AG04450 (cell line): ENCODE measurements around the gene TTLL11. TPM values are rescaled to one million over a fixed set of nuclear protein-coding genes. Genes with fewer than 3 reads are reported as not detected.
"Not testable (repeated sequence)": the region's sequence is repeated elsewhere in the genome, so short reads cannot be mapped to it uniquely, and the experiment has no call there.

ENCODE experiments used
- CTCF ChIA-PET: fragments of 300-600, 350-600 bp; formaldehyde crosslinking; extraction: SDS; loops from one replicate; lab custom pipeline; 2022; ENCODE audit warnings: antibody characterized with exemption, inconsistent platforms; lab: Charles Lee
- POLR2A ChIA-PET: fragments of 350-600 bp; formaldehyde crosslinking; extraction: SDS; loops from one replicate; lab custom pipeline; 2021; ENCODE audit warnings: antibody characterized with exemption, inconsistent platforms; lab: Yijun Ruan, JAX
- DNase-seq: peaks from one replicate; pipeline ENCODE4 v3.0.0-alpha.2; 2011; ENCODE audit warnings: low read depth, low spot score
- H3K27ac ChIP-seq: one replicate; pipeline ENCODE4 v1.5.1; 2012; ENCODE audit warnings: low read depth, low read length, control low read depth
- H3K27me3 ChIP-seq: one replicate; pipeline ENCODE4 v1.6.0; 2012; ENCODE audit warnings: low read length; ENCODE audit not compliant: control insufficient read depth, insufficient read depth
- H3K4me3 ChIP-seq: 2 replicates; pipeline ENCODE4 v1.5.1; 2011; ENCODE audit warnings: mild to moderate bottlenecking, low read depth, low read length, control low read depth
- H3K9me3 ChIP-seq: 2 replicates; pipeline ENCODE4 v1.5.1; 2012; ENCODE audit warnings: low read length; ENCODE audit not compliant: control insufficient read depth, insufficient read depth
- CTCF ChIP-seq: IDR thresholded peaks from 2 replicates; pipeline ENCODE4 v1.5.1; 2011; ENCODE audit warnings: low read depth, low read length, control low read depth, inconsistent platforms
- polyA plus RNA-seq: library from polyadenylated mRNA; depleted of rRNA; stranded (reverse); fragments of >200 nt; gene quantifications from 2 replicates; pipeline ENCODE4 v1.2.3, GENCODE V29; 2011

TTLL11 gene
- polyA plus RNA-seq, 1 experiment, result 4.6 TPM

- CTCF ChIA-PET, result no interaction called here
- no peak for TF ChIP-seq CTCF
- no peak overlapping the region for H3K27ac ChIP-seq
- H3K9me3 ChIP-seq, result no peaks in the 10 kb centered on the region
- POLR2A ChIA-PET, result no interaction called here
- no peaks in the 10 kb centered on the region for H3K27me3 ChIP-seq
- DNase-seq, result no peak
- H3K4me3 ChIP-seq, result no peak overlapping the region
These were observed 22.2 kb downstream of the TTLL11 start for GRCh38 chr9:122070728-122071515.

- H3K27ac ChIP-seq, CTCF ChIA-PET, H3K4me3 ChIP-seq, DNase-seq, H3K27me3 ChIP-seq, H3K9me3 ChIP-seq, POLR2A ChIA-PET: not testable (repeated sequence)
These were observed 26.4 kb downstream of the TTLL11 start for GRCh38 chr9:122066680-122067079.

GRCh38 chr9:122065923-122066629 is 27.0 kb downstream of the TTLL11 start:
- Histone ChIP-seq H3K27ac (no peak overlapping the region), H3K27me3 (no peaks in the 10 kb centered on the region), H3K9me3 (no peaks in the 10 kb centered on the region), H3K4me3 (no peak overlapping the region)
- TF ChIP-seq CTCF, result no peak
- ChIA-PET CTCF (no interaction called here), POLR2A (no interaction called here)
- DNase-seq, result no peak

GRCh38 chr9:122060481-122060880 is 32.6 kb downstream of the TTLL11 start:
- ChIA-PET CTCF (interaction anchor here (1.3 kb wide), 1 partner anchor 20 kb away, joined by 4 read pairs; no protein-coding TSS in a partner anchor), POLR2A (no interaction called here)
- no peak overlapping the region for H3K27ac ChIP-seq
- no peak for DNase-seq
- no peak for TF ChIP-seq CTCF
- H3K27me3 ChIP-seq, result no peaks in the 10 kb centered on the region
- no peak overlapping the region for H3K4me3 ChIP-seq
- H3K9me3 ChIP-seq, result no peaks in the 10 kb centered on the region

GRCh38 chr9:122059955-122060324 is 33.2 kb downstream of the TTLL11 start:
- no peak for TF ChIP-seq CTCF
- H3K9me3 ChIP-seq, result no peaks in the 10 kb centered on the region
- ChIA-PET CTCF (interaction anchor here (0.6 to 1.3 kb wide), 2 partner anchors 19 to 297 kb away, joined by 3 to 4 read pairs; no protein-coding TSS in a partner anchor), POLR2A (no interaction called here)
- H3K27me3 ChIP-seq, result no peaks in the 10 kb centered on the region
- no peak overlapping the region for H3K4me3 ChIP-seq
- no peak overlapping the region for H3K27ac ChIP-seq
- no peak for DNase-seq
